Measurements from ENCODE around the gene CCDC150.

GRCh38 chr2:196657333-196657732, 17.8 kb downstream of the CCDC150 start:
- TF ChIP-seq CTCF (IDR thresholded peaks at IDR 0.05) (no peak), POLR2A (IDR thresholded peaks at IDR 0.05) (no peak)

Data from adrenal gland (tissue), 5 donors.